ENCODE data around the gene KCNF1. TPM values are rescaled to one million over a fixed set of nuclear protein-coding genes. Genes with fewer than 3 reads are reported as not detected.

KCNF1 gene
- total RNA-seq, 1 experiment from 2014 or later: 0.52 TPM

DNA sequence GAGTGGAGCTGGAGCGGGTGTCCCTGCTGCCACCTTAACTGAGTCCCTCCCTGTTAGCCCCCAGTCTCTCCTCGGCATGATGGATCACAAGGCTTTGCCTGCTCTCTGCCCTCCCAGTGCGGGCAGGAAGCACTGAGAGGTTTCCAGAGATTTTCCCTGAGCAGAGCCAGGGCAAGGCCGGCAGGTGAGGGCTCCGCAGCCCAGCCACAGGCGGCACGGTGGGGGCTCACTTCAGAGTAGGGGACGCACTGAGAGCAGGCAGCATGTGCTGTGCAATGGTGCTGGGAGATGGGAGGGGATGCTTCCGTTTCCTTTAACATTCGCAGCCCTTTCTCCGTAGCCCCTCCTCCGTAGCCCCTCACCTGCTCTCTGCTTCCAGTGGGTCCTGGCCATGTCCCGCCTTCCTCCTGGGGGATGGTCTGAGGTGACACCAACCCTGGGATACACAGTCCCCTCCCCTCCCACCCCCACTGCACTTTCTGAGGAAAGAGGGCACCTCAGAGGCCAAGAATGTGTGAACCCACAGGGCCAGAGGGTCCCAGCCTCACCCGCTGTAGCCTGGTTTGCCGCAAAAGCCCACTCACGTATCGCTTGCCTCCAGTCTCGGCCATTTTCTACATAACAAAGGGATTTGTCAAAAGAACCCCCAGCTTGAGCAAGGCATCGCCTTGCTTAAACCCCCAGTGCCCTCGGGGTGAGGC is 10.7 kb downstream of the KCNF1 start:
- intact Hi-C loops (cut with micrococcal nuclease): no loop called here
- H2AFZ ChIP-seq (ENCODE audit: low read depth, low read length, poor library complexity, severe bottlenecking): no peak overlapping the region
- no peaks in the 10 kb centered on the region for H3K4me1 ChIP-seq (ENCODE audit: control insufficient read depth in 1 of 2, insufficient read depth in 2 of 2, low read length in 2 of 2)
- H3K79me2 ChIP-seq (ENCODE audit: insufficient read depth, low read length): no peaks in the 10 kb centered on the region
- RAD21 ChIA-PET (ENCODE audit: low non-redundant PET in 1 of 2, low total read pairs in 2 of 2, uncharacterized antibody in 2 of 2, unreplicated experiment in 2 of 2): no interaction called here
- CTCF ChIA-PET: no interaction called here
- no peak overlapping the region for H3K27ac ChIP-seq (ENCODE audit: low read depth, low read length)
- H3K9ac ChIP-seq (ENCODE audit: low read length): no peak overlapping the region
- no TSS peak for BruUV-seq (replicated peaks)
- TF ChIP-seq EZH2 (IDR thresholded peaks at IDR 0.05): no peak
- TF ChIP-seq CBX3 (IDR thresholded peaks at IDR 0.05; ENCODE audit: low read depth): no peak
- no peak for TF ChIP-seq ELF1 (IDR thresholded peaks at IDR 0.05; ENCODE audit: borderline replicate concordance, low read depth)
- TF ChIP-seq YY1 (IDR thresholded peaks at IDR 0.05; ENCODE audit: extremely low read depth, insufficient replicate concordance, low read depth, low read length): no peak
- TF ChIP-seq SP1 (IDR thresholded peaks at IDR 0.05; ENCODE audit: low read depth): no peak
- no peak for TF ChIP-seq EZH2phosphoT487 (IDR thresholded peaks at IDR 0.05; ENCODE audit: borderline replicate concordance)
- TF ChIP-seq, protein P1, sequence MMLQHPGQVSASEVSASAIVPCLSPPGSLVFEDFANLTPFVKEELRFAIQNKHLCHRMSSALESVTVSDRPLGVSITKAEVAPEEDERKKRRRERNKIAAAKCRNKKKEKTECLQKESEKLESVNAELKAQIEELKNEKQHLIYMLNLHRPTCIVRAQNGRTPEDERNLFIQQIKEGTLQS (IDR thresholded peaks at IDR 0.05): no peak
- no peak for TF ChIP-seq TCF7L2 (IDR thresholded peaks at IDR 0.05; ENCODE audit: borderline replicate concordance, extremely low read depth, insufficient read depth, insufficient read length)
- TF ChIP-seq, protein P2, sequence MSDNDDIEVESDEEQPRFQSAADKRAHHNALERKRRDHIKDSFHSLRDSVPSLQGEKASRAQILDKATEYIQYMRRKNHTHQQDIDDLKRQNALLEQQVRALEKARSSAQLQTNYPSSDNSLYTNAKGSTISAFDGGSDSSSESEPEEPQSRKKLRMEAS (IDR thresholded peaks at IDR 0.05): no peak
- no peak for TF ChIP-seq ZFX (IDR thresholded peaks at IDR 0.05)
- TF ChIP-seq, protein P3, sequence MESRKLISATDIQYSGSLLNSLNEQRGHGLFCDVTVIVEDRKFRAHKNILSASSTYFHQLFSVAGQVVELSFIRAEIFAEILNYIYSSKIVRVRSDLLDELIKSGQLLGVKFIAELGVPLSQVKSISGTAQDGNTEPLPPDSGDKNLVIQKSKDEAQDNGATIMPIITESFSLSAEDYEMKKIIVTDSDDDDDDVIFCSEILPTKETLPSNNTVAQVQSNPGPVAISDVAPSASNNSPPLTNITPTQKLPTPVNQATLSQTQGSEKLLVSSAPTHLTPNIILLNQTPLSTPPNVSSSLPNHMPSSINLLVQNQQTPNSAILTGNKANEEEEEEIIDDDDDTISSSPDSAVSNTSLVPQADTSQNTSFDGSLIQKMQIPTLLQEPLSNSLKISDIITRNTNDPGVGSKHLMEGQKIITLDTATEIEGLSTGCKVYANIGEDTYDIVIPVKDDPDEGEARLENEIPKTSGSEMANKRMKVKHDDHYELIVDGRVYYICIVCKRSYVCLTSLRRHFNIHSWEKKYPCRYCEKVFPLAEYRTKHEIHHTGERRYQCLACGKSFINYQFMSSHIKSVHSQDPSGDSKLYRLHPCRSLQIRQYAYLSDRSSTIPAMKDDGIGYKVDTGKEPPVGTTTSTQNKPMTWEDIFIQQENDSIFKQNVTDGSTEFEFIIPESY (IDR thresholded peaks at IDR 0.05; ENCODE audit: extremely low read depth, insufficient replicate concordance, low read length): no peak
- no peak for TF ChIP-seq CEBPB (IDR thresholded peaks at IDR 0.05; ENCODE audit: low read depth)
- no peak for TF ChIP-seq EGR1 (IDR thresholded peaks at IDR 0.05; ENCODE audit: low read depth)
- TF ChIP-seq POLR2AphosphoS5 (IDR thresholded peaks at IDR 0.05; ENCODE audit: low read depth, low read length): no peak
- TF ChIP-seq, protein P4, sequence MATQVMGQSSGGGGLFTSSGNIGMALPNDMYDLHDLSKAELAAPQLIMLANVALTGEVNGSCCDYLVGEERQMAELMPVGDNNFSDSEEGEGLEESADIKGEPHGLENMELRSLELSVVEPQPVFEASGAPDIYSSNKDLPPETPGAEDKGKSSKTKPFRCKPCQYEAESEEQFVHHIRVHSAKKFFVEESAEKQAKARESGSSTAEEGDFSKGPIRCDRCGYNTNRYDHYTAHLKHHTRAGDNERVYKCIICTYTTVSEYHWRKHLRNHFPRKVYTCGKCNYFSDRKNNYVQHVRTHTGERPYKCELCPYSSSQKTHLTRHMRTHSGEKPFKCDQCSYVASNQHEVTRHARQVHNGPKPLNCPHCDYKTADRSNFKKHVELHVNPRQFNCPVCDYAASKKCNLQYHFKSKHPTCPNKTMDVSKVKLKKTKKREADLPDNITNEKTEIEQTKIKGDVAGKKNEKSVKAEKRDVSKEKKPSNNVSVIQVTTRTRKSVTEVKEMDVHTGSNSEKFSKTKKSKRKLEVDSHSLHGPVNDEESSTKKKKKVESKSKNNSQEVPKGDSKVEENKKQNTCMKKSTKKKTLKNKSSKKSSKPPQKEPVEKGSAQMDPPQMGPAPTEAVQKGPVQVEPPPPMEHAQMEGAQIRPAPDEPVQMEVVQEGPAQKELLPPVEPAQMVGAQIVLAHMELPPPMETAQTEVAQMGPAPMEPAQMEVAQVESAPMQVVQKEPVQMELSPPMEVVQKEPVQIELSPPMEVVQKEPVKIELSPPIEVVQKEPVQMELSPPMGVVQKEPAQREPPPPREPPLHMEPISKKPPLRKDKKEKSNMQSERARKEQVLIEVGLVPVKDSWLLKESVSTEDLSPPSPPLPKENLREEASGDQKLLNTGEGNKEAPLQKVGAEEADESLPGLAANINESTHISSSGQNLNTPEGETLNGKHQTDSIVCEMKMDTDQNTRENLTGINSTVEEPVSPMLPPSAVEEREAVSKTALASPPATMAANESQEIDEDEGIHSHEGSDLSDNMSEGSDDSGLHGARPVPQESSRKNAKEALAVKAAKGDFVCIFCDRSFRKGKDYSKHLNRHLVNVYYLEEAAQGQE (IDR thresholded peaks at IDR 0.05; ENCODE audit: low read depth): no peak
- ATAC-seq: no peak
- no peak overlapping the region for H3K4me2 ChIP-seq (ENCODE audit: low read length)
- no peaks in the 10 kb centered on the region for H3K27me3 ChIP-seq (ENCODE audit: insufficient read depth, low read length)
- no peaks in the 10 kb centered on the region for H3K9me2 ChIP-seq (ENCODE audit: insufficient read depth)
- H3K9me3 ChIP-seq (ENCODE audit: control insufficient read depth in 1 of 2, insufficient read depth in 1 of 2, low read depth in 1 of 2, low read length in 2 of 2): no peaks in the 10 kb centered on the region
- no peak for DNase-seq (ENCODE audit: low read depth, low spot score)
- no peaks in the 10 kb centered on the region for H3K36me3 ChIP-seq (ENCODE audit: control insufficient read depth in 1 of 2, insufficient read depth in 2 of 2, low read length in 2 of 2)
- H3K4me3 ChIP-seq (replicated peaks in 1 of 2; ENCODE audit: low read depth in 1 of 2, low read length in 2 of 2): no peak overlapping the region
- H4K20me1 ChIP-seq (ENCODE audit: insufficient read depth): no peaks in the 10 kb centered on the region
- POLR2A ChIA-PET: no interaction called here

Measured in HCT116 (cell line).